Prostate gland (tissue), 2 donors: ENCODE data around the gene CMTM4. TPM values are rescaled to one million over a fixed set of nuclear protein-coding genes. Genes with fewer than 3 reads are reported as not detected.

Experiments used
- DNase-seq: peaks from one replicate; pipeline ENCODE4 v3.0.0-alpha.2; 2019; ENCODE audit warnings: low spot score
- H3K27ac ChIP-seq, 2 donors: fragments of 200-600 bp; sonication (generic); 2 replicates each; pipeline ENCODE4 v1.5.1; 2017 to 2019
- H3K27me3 ChIP-seq: fragments of 200-600 bp; sonication (generic); replicated peaks from 2 replicates; pipeline ENCODE4 v1.5.1; 2019; ENCODE audit not compliant: insufficient read depth
- H3K36me3 ChIP-seq, 2 donors: fragments of 200-600 bp; sonication (generic); 1 replicate in 1 of 2; 2 replicates in 1 of 2; pipeline versions ENCODE4 v1.5.1 to v1.8.1; 2017 to 2019
- H3K4me1 ChIP-seq: fragments of 200-600 bp; sonication (generic); replicated peaks from 2 replicates; pipeline ENCODE4 v1.5.1; 2019
- H3K4me3 ChIP-seq, 2 donors: fragments of 200-600 bp; sonication (generic); 2 replicates each; pipeline ENCODE4 v1.5.1; 2017 to 2019
- H3K9me3 ChIP-seq: fragments of 200-600 bp; sonication (generic); 2 replicates; pipeline ENCODE4 v1.5.1; 2017
- POLR2A ChIP-seq: fragments of 450-650 bp; IDR thresholded peaks from one replicate; pipeline ENCODE4 v1.6.1; 2016; ENCODE audit warnings: antibody characterized with exemption, mild to moderate bottlenecking
- POLR2AphosphoS5 ChIP-seq: sonication (generic); formaldehyde crosslinking; IDR thresholded peaks from one replicate; pipeline ENCODE4 v1.6.1; 2017; ENCODE audit warnings: antibody characterized with exemption
- WGBS: methylation state at CpG from one replicate; pipeline ENCODE4 v1.1.5; 2018; 5-methylcytosine and 5-hydroxymethylcytosine counted together
- intact Hi-C: fragments of 100-400 bp; cut with DNase I; formaldehyde crosslinking; loops from one replicate; pipeline ENCODE4 v1.14.2; 2022
- total RNA-seq, 2 donors: library from RNA; depleted of rRNA; stranded (reverse); fragments of >200 nt; gene quantifications; one replicate each; pipeline ENCODE4 v1.1.0, GENCODE V29; 2016
- TF ChIP-seq, protein P1 (sequence below), 4 experiments: fragments of 200-600 bp in 2 of 4; fragments of 450-650 bp in 2 of 4; sonication (generic) in 2 of 4; IDR thresholded peaks; 1 replicate in 3 of 4; 2 replicates in 1 of 4; pipeline ENCODE4 v1.5.1; 2016 to 2019; ENCODE audit warnings: antibody characterized with exemption in 4 of 4, mild to moderate bottlenecking in 2 of 4, moderate library complexity in 2 of 4

CMTM4 gene
- total RNA-seq, 2 donors from 2014 or later = 46.9 to 57.7 TPM

DNA sequence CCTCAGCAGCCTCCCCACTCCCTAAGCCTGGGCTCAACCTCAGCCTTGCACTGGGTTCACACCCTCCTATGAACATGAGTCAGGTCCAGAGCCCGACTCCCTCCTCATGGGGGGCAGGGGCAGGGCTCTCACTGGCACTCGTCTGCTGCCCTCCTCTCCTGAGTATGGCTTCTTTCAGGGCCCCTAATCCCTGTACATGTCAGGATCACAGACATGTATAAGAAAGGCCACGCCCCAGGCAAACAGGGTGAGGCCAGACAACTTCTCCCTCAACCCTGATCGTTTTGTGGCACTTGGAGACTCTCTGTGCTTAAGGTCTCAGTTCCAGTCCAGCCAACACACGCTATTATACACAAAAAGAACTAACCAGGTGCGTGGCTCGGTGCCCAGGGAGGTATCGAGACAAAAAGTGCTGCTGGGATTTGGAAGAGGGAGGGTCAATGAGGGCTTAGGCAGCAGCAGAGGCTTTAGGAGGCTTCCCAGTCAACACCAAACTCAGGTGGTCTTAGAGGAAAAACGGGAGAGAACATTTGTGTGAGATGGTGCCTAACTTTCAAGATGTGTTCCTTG, 46.8 kb downstream of the CMTM4 start:
- Histone ChIP-seq H3K4me1 (no peaks in the 10 kb centered on the region), H3K4me3 (no peak overlapping the region), H3K27me3 (no peaks in the 10 kb centered on the region), H3K36me3 (no peaks in the 10 kb centered on the region), H3K9me3 (no peaks in the 10 kb centered on the region), H3K27ac (no peak overlapping the region)
- intact Hi-C loops = loop anchor here (5.0 kb wide), 1 partner anchor 172 kb away; no protein-coding TSS in a partner anchor
- no peak for DNase-seq
- 59% methylated on average over 9 of the region's 9 CpGs for WGBS
- no peak for TF ChIP-seq POLR2A
- TF ChIP-seq, protein P1, sequence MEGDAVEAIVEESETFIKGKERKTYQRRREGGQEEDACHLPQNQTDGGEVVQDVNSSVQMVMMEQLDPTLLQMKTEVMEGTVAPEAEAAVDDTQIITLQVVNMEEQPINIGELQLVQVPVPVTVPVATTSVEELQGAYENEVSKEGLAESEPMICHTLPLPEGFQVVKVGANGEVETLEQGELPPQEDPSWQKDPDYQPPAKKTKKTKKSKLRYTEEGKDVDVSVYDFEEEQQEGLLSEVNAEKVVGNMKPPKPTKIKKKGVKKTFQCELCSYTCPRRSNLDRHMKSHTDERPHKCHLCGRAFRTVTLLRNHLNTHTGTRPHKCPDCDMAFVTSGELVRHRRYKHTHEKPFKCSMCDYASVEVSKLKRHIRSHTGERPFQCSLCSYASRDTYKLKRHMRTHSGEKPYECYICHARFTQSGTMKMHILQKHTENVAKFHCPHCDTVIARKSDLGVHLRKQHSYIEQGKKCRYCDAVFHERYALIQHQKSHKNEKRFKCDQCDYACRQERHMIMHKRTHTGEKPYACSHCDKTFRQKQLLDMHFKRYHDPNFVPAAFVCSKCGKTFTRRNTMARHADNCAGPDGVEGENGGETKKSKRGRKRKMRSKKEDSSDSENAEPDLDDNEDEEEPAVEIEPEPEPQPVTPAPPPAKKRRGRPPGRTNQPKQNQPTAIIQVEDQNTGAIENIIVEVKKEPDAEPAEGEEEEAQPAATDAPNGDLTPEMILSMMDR (IDR thresholded peaks at IDR 0.05) = no peak
- no peak for TF ChIP-seq POLR2AphosphoS5

DNA sequence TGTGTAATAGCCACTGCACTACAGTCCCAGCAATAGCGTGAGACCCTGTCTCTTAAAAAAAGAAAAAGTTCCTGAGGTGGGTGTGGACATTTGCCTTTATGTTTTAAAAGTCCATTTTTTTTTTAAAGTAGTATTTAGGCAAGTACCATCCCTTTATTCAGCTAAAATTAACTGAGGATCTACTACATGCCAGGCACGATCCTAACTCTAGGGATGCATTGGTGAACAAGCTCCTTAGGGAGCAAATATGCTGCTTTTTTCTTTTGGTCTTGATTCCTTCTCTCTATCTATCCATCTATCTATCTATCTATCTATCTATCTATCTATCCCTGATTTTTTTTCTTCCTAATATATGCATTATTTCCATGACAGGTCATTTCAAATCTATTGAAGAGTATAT, 47.4 kb downstream of the CMTM4 start:
- Histone ChIP-seq H3K4me3 (no peak overlapping the region), H3K9me3 (no peaks in the 10 kb centered on the region), H3K27ac (no peak overlapping the region), H3K27me3 (no peaks in the 10 kb centered on the region), H3K36me3 (no peaks in the 10 kb centered on the region), H3K4me1 (no peaks in the 10 kb centered on the region)
- no peak for DNase-seq
- no peak for TF ChIP-seq POLR2AphosphoS5
- no peak for TF ChIP-seq POLR2A
- intact Hi-C loops = no loop called here
- 94% methylated on average over 2 of the region's 2 CpGs for WGBS

DNA sequence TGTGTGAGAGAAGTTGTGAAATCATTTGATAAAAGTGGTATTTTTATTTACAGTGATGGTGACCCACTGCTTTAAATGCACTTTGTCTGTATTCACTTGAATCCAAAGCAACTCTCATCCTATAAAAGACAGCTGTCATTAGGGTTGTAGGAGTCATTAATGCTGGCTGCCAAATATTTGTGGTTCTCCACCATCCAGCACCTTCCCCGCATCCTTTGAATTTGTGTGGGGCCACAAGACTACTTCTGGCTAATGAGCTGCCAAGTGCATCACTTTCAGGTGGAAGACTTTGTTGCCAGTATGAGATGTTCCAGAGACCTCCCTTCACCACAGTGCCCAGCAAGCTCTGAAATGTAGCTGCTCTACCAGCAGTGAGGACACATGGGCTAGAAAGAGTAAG, 48.7 kb downstream of the CMTM4 start:
- Histone ChIP-seq H3K4me1 (no peaks in the 10 kb centered on the region), H3K9me3 (no peaks in the 10 kb centered on the region), H3K4me3 (no peak overlapping the region), H3K36me3 (no peaks in the 10 kb centered on the region), H3K27me3 (no peaks in the 10 kb centered on the region), H3K27ac (no peak overlapping the region)
- TF ChIP-seq, protein P1 (IDR thresholded peaks at IDR 0.05) = no peak
- intact Hi-C loops = no loop called here
- no peak for DNase-seq
- WGBS = 100% methylated on average over 1 of the region's 1 CpG

DNA sequence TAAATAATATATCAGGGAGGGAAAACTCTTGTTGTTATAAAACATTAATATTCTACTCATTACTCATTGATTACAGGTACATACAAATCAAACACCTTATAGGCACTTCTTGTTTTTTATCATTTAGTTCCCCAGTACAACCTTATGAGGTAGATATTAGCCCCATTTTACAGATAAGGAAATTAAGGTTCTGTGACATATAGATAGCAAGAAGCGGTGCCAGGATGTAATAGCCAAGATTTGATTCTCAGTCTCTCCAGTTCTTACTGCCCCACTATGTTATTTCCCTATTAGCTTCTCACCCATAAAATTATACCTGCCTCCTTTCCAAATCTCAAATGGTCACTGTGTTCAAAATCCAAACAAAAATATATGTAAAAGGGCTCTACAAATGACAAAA, 55.2 kb downstream of the CMTM4 start:
- Histone ChIP-seq H3K9me3 (no peaks in the 10 kb centered on the region), H3K27me3 (no peaks in the 10 kb centered on the region), H3K4me1 (no peaks in the 10 kb centered on the region), H3K27ac (no peak overlapping the region), H3K4me3 (no peak overlapping the region), H3K36me3 (no peaks in the 10 kb centered on the region)
- intact Hi-C loops = no loop called here
- WGBS = 97% methylated on average over 1 of the region's 1 CpG
- TF ChIP-seq POLR2A (no peak), POLR2AphosphoS5 (no peak)
- TF ChIP-seq, protein P1 (IDR thresholded peaks at IDR 0.05) = no peak
- DNase-seq = no peak

DNA sequence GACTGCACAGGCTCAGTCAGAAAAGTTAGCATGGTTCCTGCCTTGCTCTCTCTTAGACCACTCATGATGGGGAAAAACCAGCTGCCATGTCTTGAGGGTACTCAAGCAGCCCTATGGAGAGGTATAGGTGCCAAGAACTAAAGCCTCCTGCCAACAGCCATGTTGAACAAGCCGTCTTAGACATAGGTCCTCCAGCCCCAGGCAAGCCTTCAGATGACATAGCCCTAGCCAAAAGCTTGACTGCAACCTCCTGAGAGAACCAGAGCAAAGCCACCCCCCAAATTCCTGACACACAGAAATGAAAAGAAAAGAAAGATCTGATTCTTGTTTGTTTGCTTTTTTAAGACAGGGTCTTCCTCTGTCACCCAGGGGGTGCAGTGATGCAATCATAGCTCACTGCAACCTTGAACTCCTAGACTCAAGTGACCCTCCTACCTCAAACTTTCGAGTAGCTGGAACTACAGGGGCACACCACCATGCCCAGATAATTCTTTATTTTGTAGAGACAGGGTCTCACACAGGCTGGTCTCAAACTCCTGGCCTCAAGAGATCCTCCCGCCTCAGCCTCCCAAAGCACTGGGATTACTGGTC, 55.7 kb downstream of the CMTM4 start:
- no peaks in the 10 kb centered on the region for H3K9me3 ChIP-seq
- no peak overlapping the region for H3K27ac ChIP-seq
- 87% methylated on average over 3 of the region's 3 CpGs for WGBS
- intact Hi-C loops = no loop called here
- no peaks in the 10 kb centered on the region for H3K36me3 ChIP-seq
- no peak for TF ChIP-seq POLR2A
- TF ChIP-seq POLR2AphosphoS5 = no peak
- TF ChIP-seq, protein P1 (IDR thresholded peaks at IDR 0.05) = no peak
- H3K27me3 ChIP-seq = no peaks in the 10 kb centered on the region
- H3K4me1 ChIP-seq = no peaks in the 10 kb centered on the region
- DNase-seq = no peak
- no peak overlapping the region for H3K4me3 ChIP-seq
